Skin of body (tissue), 2 donors: ENCODE measurements around the gene CPLX1. TPM values are rescaled to one million over a fixed set of nuclear protein-coding genes. Genes with fewer than 3 reads are reported as not detected.
"Not testable (repeated sequence)": the region's sequence is repeated elsewhere in the genome, so short reads cannot be mapped to it uniquely, and the experiment has no call there.

Experiments
- DNase-seq: peaks from one replicate; lab custom pipeline; 2025; lab: John Stamatoyannopoulos, UW
- total RNA-seq: library from RNA; depleted of rRNA; stranded (reverse); fragments of >200 nt; gene quantifications from one replicate; pipeline ENCODE4 v1.2.3, GENCODE V29; 2014

CPLX1 gene
- total RNA-seq, 1 donor from 2014 or later = 0.30 TPM

DNA sequence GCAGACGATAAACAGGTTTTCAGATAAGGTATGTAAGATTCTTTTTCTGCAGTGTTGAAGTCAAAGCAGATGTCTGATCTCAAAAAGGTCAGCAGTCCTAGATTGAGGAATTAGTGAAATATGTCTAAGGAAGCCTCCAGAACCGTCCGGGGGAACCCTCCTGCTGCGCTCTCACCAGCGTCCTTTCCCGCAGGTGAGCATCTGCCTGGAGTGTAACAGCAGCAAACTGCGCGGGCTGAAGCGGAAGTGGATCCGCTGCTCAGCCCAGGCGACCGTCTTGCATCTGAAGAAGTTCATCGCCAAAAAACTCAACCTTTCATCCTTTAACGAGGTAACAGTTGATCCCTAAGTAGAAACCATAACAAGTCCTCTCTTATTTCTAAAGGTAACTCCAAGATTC, 64.8 kb downstream of the CPLX1 start:
- no peak for DNase-seq

DNA sequence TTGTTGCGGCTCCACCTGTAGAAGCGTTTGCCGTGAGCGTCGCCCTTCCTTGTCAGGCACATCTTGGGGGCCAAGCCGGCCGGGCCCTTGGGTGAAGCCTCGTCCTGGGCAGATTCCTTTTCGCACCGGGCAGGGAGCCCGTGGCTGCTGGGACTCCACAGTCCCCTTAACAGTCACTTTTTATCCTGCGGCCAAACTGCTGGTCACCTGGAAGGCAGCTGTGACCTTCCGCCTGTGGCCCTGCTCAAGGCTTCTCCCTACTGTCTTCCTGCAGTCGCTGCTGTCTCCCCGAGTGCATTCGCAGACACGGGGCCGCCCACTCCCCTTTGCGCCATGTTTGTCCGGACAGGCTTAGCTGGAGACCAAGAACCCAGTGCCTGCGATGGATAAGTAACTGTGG, 65.3 kb downstream of the CPLX1 start:
- no peak for DNase-seq

DNA sequence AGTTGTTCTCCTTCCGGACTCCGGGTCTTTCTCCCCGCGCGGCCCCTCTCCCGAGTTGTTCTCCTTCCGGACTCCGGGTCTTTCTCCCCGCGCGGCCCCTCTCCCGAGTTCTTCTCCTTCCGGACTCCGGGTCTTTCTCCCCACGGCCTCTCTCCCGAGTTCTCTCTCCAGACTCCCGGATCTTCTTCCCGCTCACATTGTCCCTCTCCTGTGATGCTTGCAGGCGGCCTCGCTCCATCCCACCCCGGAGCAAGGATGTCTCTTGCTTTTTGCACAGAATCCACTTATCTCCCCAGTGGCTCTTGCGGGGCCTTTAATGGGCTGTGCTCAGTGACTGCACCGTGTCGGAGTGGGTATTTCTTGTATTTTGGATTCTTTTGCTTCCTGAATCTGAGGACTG, 66.1 kb downstream of the CPLX1 start:
- not testable (repeated sequence) for DNase-seq

DNA sequence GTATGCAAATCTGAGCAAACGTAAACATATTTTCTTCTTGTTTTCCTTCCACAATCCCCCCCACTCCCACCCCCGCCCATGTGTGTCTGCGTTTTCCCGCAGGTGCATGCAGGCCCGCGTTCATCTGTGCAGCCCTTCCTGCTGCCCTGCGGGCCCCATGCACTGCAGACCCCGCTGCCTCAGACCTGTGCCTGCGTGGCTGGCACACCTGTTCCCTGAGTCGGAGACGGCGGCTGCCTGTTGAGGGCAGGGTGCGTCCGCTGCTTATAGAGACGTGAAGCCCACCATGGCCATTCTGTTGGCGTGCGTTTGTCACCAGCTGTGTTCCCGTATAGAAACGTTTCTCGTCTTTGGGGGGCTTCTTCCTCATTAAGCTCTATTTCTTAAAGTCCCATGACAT, 68.8 kb downstream of the CPLX1 start:
- no peak for DNase-seq

DNA sequence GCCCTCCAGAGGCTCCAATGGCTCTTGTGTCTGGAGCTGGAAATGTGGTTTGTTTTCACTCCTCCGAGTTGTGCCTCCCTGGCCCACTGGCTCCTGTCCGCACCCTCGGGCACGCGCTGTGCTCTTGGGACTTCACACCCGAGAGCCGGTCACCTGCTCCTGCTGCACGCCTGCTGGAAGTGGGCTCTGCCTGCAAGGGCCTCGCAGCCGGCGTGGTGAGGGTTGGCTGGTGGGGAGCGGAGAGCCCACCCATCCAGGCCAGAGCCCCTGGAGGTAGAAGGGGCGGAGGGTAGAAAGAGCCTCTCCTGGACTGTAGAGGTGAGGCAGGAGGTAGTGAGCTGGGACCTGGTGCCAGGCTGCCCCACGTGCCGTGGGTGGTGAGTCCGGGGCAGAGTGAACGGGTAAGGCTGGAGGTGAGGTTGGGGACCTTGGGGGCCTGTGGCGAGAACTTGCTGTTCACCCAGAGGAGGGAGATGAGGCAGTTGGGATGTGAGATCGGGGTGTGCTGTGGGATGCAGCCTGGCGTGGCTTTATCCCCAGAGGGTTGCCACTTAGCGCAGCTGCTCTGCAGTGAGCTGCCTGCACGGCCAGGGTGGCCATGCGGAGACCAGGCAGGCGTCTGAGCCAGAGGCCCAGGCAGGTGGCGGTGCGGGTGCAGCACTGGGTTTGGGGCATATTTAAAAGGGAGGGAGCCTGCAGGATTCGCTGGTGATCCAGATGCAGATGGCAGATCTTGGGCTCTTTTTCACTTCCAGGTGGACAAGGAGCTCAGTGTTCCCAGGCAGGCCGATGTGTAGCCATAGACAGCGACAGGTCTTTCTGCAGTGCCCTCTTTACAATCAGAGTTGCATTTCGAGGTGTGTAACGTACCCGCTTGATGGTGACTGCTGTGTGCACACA, 71.5 kb downstream of the CPLX1 start:
- no peak for DNase-seq

DNA sequence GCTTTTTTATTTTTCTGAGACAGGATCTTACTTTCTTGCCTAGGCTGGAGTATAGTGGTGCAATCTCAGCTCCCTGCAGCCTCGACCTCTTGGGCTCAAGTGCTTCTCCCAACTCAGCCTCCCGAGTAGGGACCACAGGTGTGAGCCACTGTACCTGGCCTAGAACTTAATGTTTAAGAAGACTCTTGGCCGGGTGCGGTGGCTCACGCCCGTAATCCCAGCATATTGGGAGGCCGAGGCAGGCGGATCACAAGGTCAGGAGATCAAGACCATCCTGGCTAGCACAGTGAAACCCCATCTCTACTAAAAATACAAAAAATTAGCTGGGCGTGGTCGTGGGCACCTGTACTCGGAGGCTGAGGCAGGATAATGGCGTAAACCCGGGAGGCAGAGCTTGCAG, 72.7 kb downstream of the CPLX1 start:
- DNase-seq = not testable (repeated sequence)

DNA sequence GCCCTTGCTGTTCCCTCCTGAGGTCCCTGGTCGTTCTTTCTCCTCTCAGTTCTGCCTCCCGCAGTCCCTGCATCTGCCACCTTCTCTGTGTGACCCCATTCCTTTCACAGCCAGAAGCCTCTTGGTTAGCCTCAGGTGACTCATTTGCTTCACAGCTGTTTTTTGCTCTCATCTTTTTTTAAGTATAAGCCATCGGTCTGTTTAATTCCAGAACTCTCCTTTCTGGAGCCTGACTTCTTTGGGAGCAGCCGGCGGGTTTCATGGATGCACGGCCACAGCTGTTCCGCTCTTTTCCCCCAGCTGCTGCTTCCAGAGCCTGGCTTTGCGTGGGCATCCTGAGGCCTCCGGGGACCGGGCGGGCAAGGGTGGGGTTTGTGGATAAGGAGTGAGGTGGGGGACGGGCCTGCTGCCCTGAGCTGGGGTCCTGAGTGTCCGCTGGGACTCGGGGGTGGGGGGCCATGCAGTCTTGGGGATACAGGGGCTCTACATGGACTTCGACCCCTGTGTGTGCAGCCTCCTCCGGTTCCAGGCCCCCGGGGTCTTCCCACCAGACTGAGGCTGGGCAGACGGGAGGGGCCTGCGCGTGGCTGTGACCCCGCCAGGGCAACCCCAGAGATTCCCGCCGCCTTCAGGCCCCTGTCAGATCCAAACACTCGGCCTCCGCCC, 73.6 kb downstream of the CPLX1 start:
- DNase-seq = no peak

DNA sequence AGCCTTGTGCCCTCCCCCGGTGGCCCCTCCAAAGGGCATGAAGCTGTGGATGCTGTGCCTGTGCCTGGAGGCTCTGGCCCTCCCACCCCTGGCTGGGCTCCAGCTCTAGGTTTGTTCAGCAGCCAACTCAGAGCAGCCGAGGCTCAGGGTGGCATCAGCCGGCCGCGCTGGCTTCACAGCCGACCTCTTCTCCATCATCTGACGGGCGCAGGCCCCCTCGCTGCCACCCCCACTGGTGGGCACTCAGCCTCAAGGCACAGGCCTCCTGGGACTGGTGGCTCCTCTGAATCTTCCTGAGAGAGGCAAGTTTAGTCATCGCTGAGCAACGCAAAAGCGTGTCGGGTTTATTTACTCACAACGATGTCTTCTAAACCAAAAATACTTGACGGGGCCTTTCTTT, 74.3 kb downstream of the CPLX1 start:
- no peak for DNase-seq

DNA sequence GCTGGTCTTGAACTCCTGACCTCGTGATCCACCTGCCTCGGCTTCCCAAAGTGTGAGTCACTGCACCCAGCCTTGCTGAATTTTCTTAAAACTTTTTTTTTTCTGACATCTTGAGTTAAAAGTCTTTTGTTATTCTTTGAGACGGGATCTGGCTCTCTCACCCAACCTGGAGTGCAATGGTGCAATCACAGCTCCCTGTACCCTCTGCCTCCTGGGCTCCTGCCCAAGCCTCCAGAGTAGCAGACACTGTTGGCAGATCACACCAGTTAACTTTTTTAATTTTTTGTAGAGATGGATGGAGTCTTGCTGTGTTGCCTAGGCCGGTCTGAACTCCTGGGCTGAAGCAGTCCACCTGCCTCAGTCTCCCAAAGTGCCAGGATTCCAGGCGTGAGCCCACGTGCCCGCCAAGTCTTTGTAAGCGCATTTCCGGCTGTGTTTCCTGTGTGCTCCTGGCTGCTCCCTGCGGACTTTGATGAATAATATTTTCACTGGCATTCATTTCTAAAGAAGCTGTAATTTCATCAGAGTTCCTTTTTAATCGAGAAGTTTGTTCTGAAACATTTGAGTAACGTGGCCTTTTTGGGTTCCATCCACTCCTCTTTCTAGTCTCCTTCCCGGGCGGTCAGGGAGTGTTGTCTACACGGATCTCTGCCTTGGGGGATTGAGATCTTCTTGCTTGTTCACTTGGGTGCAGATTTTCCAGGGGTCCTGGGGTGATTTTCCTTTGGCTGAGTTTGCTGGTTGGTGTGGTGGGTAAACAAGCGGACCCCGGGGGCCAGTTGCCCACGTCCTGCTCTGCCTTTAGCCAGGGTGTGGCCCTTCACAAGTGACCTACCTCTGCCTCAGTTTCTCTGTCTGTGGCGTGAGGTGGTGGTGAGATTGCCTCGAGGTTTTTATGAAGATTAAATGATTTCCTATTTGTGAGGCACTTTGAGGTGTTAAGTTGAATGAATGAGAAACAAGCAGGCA, 75.9 kb downstream of the CPLX1 start:
- no peak for DNase-seq

DNA sequence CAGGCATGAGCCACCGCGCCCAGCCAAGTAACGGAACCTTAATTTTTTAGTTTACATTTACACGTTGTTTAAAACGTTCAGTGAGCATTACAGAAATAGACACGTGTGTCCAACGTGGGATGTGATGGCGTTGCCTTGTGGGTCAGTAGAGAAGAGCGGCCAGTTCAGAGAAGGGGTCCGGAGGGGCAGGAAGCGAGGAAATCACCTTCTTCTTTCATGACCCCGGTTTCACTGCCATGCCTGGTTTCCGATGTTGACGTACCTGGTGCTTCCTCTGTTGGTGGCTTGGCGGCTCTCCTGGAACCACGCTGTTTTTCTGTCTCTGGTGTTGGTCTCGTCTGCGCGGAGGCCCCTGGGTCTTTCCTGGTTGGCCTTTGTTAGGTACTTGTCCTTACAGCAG, 77.5 kb downstream of the CPLX1 start:
- DNase-seq = no peak

DNA sequence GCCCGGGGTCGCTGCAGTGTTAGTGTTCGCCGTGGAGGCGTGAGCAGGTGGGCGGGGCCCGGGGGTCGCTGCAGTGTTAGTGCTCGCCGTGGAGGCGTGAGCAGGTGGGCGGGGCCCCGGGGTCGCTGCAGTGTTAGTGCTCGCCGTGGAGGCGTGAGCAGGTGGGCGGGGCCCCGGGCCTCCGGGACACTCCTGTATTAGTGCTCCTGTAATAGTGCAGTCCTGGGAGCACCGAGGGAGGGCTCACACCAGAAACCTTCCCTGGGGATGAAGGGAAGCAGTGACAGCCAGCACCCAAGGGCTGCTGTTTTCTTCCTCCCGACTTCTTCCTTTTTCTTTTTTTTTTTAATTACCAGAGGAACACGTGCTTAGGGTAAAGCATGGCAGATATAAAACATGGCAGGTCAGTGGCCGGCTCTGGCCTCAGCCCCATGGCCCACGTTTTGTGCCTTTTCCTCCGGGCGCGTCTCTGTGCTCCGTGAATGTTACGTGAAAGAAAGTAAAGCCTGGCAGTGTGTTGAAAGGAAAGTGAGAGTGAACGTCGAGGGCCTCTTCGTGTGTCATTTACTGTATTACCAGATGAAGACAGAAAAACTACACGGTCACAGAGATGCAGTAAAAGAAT, 78.3 kb downstream of the CPLX1 start:
- no peak for DNase-seq

DNA sequence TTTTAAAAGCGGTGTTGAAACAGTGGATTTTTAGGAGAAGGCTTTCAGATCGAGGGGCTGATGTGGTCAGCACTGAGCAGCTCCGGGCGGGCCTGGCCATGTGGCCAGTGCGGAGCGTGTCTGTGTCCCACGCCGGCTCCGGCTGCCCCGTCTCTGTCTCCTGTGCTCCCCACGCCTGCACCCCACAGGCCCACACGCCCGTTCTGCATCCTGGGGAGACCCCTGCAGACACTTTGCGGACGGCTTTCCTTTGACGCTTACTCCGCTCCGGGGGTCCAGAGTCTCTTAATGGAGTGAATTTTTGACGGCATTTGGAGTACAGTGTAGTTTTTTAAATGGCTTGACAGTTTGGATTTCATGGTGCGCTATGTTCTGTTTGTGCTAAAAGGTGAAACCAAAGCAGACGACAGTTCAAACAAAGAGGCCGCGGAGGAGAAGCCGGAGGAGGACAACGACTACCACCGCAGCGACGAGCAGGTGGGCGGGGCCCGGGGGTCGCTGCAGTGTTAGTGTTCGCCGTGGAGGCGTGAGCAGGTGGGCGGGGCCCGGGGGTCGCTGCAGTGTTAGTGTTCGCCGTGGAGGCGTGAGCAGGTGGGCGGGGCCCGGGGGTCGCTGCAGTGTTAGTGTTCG, 81.6 kb downstream of the CPLX1 start:
- DNase-seq = no peak

DNA sequence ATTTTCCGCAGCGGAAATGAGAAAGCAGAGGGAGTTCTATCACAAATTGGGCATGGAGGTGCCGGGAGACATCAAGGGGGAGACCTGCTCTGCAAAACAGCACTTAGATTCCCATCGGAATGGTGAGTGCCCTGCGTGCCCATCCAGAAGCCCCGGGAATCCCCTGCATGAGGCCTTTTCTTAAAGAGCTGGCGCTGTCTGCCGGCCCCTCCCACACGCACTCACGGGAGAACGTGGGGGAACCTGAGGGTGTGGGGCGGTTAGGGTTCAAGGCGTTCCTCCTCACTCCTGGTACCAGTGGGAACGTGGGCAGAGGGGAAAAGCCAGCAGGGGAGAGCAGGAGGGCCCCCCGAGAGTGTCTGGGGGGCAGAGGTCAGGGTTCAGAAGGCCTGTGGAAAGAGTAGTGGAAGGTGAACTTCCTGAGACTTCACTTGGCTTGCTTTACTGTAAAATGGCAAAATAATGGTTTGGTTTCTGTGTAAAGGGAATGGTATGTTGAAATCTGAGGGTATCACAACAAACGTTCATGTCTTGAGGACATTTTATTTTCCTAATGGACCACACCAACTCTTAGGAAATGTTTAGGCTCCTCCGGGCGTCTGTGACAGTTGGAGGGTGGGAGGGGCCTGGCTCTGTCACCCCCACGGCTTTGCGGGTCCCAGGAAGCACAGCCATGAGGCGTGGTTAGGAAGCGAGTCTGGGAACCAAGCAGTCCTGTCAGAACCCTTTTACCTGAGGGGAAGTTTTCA, 82.3 kb downstream of the CPLX1 start:
- no peak for DNase-seq

DNA sequence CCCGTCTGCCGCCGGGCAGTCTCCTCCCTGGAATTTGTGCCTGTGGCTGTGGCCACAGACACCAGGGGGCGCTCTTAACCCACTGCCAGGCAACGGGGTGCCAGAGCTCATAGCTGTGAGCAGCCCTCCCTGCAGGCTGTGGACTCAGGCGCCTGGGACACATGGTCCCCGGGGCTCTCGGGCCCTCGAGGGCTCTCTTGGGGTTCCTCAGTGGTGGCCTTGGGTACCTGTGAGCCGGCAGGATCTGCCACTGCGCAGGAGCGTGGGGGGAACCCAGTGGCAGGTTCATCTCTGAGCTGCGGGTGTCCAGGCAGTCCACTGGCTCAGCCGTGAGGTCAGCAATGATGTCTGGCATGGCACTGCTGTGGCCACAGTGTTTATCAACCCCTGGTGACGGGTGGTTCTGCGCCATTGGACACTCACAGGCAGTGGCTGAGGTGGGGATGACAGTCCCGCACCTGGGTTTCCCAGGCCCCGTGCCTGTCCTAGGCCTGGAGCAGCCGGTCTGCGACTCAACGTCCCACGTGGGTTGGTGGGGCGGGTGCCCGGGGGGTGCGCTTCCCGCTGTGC, 83.1 kb downstream of the CPLX1 start:
- DNase-seq = no peak

DNA sequence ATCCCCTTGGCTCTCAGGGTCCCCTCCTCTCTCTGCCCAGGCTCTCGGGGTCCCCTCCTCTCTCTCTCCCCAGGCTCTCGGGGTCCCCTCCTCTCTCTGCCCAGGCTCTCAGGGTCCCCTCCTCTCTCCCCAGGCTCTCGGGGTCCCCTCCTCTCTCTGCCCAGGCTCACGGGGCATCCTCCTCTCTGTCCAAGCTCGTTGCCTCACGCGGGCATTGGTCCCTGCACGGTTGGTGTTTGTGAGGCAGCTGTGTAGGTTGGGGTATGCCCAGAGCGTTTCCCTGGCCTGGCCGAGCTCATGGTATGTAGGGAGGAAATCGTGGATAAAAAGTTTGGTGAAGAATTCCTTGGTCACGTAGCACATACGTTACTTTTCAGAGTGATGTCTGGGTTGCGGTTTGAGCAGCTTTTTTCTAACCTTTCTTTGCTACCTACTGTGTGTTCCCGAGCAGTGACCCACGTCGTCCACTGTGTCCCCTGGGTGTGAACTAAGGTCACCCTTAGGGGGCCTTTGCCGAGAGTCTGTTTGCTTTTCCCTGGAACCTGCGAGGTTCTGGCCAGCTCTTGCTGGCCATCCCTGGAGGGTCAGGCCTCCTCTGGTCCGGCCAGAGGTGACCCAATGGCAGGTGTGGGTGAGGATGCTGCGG, 83.7 kb downstream of the CPLX1 start:
- DNase-seq = no peak

DNA sequence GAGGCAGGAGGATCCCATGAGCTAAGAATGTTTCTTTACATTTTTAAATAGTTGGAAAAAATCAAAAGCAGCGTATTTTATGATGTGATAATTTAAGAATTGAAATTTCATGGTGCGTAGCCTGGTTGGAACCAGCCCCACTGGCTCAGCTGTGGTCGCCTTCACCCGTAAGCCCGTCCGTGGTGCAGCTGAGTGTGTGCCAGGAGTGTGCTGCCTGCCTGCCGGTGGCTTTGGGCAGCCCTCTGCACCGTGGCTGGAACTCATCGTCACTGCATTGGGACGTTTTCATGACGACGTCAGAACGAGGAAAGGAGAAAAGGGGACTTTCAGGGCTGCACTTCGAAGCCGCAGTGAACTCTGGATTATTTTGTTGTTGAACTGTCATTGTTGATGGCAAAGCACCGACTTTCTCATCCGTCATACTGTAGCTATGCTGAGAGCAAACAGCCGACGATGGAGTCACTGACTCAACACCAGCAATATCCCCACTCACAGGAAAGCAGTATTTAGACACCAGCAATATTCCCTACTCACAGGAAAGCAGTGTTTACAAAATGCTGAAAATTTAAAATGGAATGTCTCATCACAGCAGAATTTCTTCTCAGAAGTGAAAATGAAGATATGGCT, 85.2 kb downstream of the CPLX1 start:
- DNase-seq = no peak

DNA sequence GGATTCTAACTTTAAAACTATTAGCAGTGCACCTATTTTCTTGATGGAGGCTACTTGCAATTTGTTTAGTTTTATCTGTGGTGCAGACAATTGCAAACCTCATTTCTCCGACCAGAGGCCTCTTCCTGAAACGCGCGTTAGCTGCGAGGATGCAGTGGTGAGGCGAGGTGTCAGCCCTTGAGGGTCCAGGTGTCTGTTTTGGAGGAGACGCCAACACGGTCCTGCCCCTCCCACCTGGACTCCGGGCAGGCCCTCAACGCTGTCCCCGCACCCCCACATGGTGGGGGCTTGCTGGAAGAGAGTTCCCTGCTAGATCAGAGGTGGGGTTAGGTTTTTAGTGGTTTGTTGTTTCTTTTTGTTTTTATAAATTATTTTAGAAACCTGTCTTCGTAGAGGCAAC, 85.9 kb downstream of the CPLX1 start:
- DNase-seq = no peak

DNA sequence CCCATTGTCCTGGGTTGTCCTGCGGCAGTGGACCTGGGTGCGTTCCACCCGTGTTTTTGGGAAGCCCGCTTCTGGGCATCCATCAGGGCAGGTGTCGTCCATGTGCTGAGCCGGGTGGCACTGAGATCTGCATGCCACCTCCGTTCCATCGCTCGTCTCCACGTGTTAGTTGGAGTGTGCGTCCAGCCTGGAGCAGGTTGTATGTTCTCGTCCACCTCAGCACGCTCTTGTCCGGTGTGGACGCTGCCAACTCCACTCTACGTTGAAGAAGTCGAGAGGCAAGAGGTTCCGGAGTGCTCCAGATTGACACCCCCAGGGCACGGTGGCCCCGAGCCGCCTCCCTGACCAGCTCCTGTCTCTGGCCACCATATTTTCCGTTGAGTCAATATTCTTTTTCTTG, 86.4 kb downstream of the CPLX1 start:
- DNase-seq = no peak

DNA sequence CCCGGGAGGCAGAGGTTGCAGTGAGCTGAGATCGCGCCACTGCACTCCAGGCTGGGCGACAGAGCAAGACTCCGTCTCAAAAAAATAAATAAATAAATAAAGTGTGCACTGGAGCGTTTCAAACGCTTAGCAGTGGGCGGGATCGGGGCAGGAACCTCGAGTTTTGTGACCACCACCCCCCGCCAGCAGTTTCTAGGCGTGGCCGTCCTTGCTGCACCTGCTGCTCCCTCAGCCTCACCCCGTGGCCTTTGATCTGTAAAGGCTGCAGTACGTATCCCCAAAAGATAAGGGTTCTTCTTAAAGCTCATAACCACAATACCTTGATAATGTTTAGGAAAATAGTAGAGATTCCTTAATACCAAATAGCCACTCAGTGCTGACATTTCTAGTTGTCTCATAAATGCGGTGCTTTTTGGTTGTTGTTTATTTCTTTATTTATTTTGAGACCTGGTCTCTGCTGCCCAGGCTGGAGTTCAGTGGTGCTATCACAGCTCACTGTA, 87.1 kb downstream of the CPLX1 start:
- DNase-seq = no peak
